ENCODE data around the gene MAGEB2. TPM values are rescaled to one million over a fixed set of nuclear protein-coding genes. Genes with fewer than 3 reads are reported as not detected.

Gene MAGEB2
- total RNA-seq, 4 donors from 2014 or later: not detected

GRCh38 chrX:30196322-30196721, 19.0 kb upstream of the MAGEB2 start:
- WGBS, 2 donors: 7 to 17% methylated on average over 1 of the region's 1 CpG
- no peak for DNase-seq
- no peak overlapping the region for H3K27ac ChIP-seq
- TF ChIP-seq POLR2A (IDR thresholded peaks at IDR 0.05): no peak
- TF ChIP-seq CTCF (IDR thresholded peaks at IDR 0.05): no peak
- intact Hi-C loops (cut with DNase I): no loop called here
- H3K4me1 ChIP-seq: no peaks in the 10 kb centered on the region
- no peaks in the 10 kb centered on the region for H3K27me3 ChIP-seq
- no peaks in the 10 kb centered on the region for H3K9me3 ChIP-seq
- H3K36me3 ChIP-seq: no peaks in the 10 kb centered on the region
- no peak overlapping the region for H3K4me3 ChIP-seq

- H3K27ac ChIP-seq: no peak overlapping the region
- 79 to 90% methylated on average over 2 of the region's 2 CpGs for WGBS, 2 donors
- no peaks in the 10 kb centered on the region for H3K36me3 ChIP-seq
- no peaks in the 10 kb centered on the region for H3K4me1 ChIP-seq
- H3K27me3 ChIP-seq: no peaks in the 10 kb centered on the region
- H3K9me3 ChIP-seq: no peaks in the 10 kb centered on the region
- TF ChIP-seq CTCF (IDR thresholded peaks at IDR 0.05): no peak
- TF ChIP-seq POLR2A (IDR thresholded peaks at IDR 0.05): no peak
- H3K4me3 ChIP-seq: no peak overlapping the region
- intact Hi-C loops (cut with DNase I): no loop called here
- DNase-seq: no peak
These were observed 3.2 kb upstream of the MAGEB2 start for GRCh38 chrX:30212172-30212571.

- Histone ChIP-seq H3K4me3 (no peak overlapping the region), H3K4me1 (no peaks in the 10 kb centered on the region), H3K9me3 (no peaks in the 10 kb centered on the region), H3K27ac (no peak overlapping the region), H3K36me3 (no peaks in the 10 kb centered on the region), H3K27me3 (no peaks in the 10 kb centered on the region)
- 36% methylated on average over 1 of the region's 1 CpG; no CpG with 5 or more reads in 1 of the 2 donors for WGBS, 2 donors
- intact Hi-C loops (cut with DNase I): no loop called here
- DNase-seq: no peak
- TF ChIP-seq CTCF (IDR thresholded peaks at IDR 0.05): no peak
- TF ChIP-seq POLR2A (IDR thresholded peaks at IDR 0.05): no peak
These were observed 2.1 kb downstream of the MAGEB2 start for GRCh38 chrX:30217465-30217864.

- H3K4me1 ChIP-seq: no peaks in the 10 kb centered on the region
- H3K36me3 ChIP-seq: no peaks in the 10 kb centered on the region
- no peak overlapping the region for H3K4me3 ChIP-seq
- no peaks in the 10 kb centered on the region for H3K27me3 ChIP-seq
- no peaks in the 10 kb centered on the region for H3K9me3 ChIP-seq
- TF ChIP-seq CTCF (IDR thresholded peaks at IDR 0.05): no peak
- no peak for TF ChIP-seq POLR2A (IDR thresholded peaks at IDR 0.05)
- no peak for DNase-seq
- intact Hi-C loops (cut with DNase I): no loop called here
- WGBS, 2 donors: 71% methylated on average over 4 of the region's 4 CpGs; no CpG with 5 or more reads in 1 of the 2 donors
- no peak overlapping the region for H3K27ac ChIP-seq
These were observed 4.0 kb downstream of the MAGEB2 start for GRCh38 chrX:30219372-30219771.

GRCh38 chrX:30220661-30221060, 5.3 kb downstream of the MAGEB2 start:
- Histone ChIP-seq H3K36me3 (no peaks in the 10 kb centered on the region), H3K27ac (no peak overlapping the region), H3K9me3 (no peaks in the 10 kb centered on the region), H3K4me1 (no peaks in the 10 kb centered on the region), H3K27me3 (no peaks in the 10 kb centered on the region), H3K4me3 (no peak overlapping the region)
- intact Hi-C loops (cut with DNase I): no loop called here
- TF ChIP-seq CTCF (IDR thresholded peaks at IDR 0.05): no peak
- TF ChIP-seq POLR2A (IDR thresholded peaks at IDR 0.05): no peak
- 82 to 84% methylated on average over 3 to 5 of the region's 5 CpGs for whole genome bisulfite sequencing, 2 donors
- DNase-seq: no peak
